Activated CD4-positive, alpha-beta T cell treated with anti-CD3 and anti-CD28 coated beads for 36 hours (primary cell): ENCODE data around the gene FBXW4. TPM values are rescaled to one million over a fixed set of nuclear protein-coding genes. Genes with fewer than 3 reads are reported as not detected.

ENCODE experiments used
- ATAC-seq: fragments of 200-7000 bp; cut with Tn5 transposase; one replicate; pipeline ENCODE4 v1.10.0; 2021; ENCODE audit warnings: mild to moderate bottlenecking, moderate library complexity
- CTCF ChIA-PET: fragments of 350-600 bp; sonication (Branson Sonifier 250); formaldehyde crosslinking; loops from one replicate; lab custom pipeline; 2021; ENCODE audit warnings: antibody characterized with exemption; lab: Charles Lee
- POLR2A ChIA-PET: fragments of 350-600 bp; sonication (Branson Sonifier 250); formaldehyde crosslinking; loops from one replicate; lab custom pipeline; 2021; ENCODE audit warnings: antibody characterized with exemption, inconsistent platforms; lab: Charles Lee
- DNase-seq: peaks from one replicate; pipeline ENCODE4 v3.0.0-alpha.2; 2020
- H3K27ac Mint-ChIP-seq: one replicate; pipeline ENCODE4 v1.8.0; 2021; ENCODE audit warnings: mixed read lengths
- H3K27me3 Mint-ChIP-seq: one replicate; pipeline ENCODE4 v1.8.0; 2021; ENCODE audit warnings: mixed read lengths
- H3K36me3 Mint-ChIP-seq: one replicate; pipeline ENCODE4 v1.8.0; 2021; ENCODE audit warnings: low read depth, mixed read lengths
- H3K4me1 Mint-ChIP-seq: one replicate; pipeline ENCODE4 v1.8.0; 2021; ENCODE audit warnings: mixed read lengths
- H3K4me3 Mint-ChIP-seq: one replicate; pipeline ENCODE4 v1.8.0; 2021; ENCODE audit warnings: mild to moderate bottlenecking, moderate library complexity, mixed read lengths
- H3K9me3 Mint-ChIP-seq: one replicate; pipeline ENCODE4 v1.8.0; 2021; ENCODE audit warnings: low read depth, mixed read lengths
- intact Hi-C, 2 experiments: fragments of 100-400 bp; cut with DNase I in 1 of 2; cut with micrococcal nuclease in 1 of 2; formaldehyde crosslinking; loops; one replicate each; pipeline versions ENCODE4 v1.14.2 to v1.15.1; 2022 to 2024; cut with DNase I, micrococcal nuclease
- total RNA-seq, 2 experiments: library from RNA; stranded (reverse); gene quantifications; one replicate each; pipeline ENCODE4 v1.2.3, GENCODE V29; 2021

Gene FBXW4
- total RNA-seq, 2 experiments from 2014 or later, result 34.7 to 36.3 TPM

DNA sequence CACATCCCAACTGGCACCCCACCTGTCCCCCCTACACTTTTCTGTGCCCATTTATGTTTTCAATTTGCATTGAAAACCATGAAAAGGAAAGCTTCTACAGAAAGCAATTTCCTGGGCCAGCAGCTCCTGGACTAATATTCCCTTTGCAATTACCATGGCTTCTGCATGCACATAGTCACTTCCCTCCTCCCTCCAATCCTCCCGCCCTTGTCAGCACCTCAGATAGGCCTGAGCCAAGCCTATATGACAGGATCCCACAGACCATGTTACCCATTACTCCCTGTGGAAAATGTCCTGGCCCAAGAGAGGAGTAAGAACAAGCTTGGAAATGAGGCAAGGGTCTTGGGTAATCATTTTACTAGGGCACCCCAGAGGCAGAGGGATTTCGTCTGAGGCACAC, 38.1 kb downstream of the FBXW4 start:
- CTCF ChIA-PET, result interaction anchor here (0.6 to 1.3 kb wide), 4 partner anchors 54 to 747 kb away, joined by 3 read pairs; no protein-coding TSS in a partner anchor
- Mint-ChIP-seq H3K4me1 (no peaks in the 10 kb centered on the region), H3K27me3 (no peaks in the 10 kb centered on the region), H3K36me3 (peaks cover 27% of the 10 kb centered on the region), H3K9me3 (no peaks in the 10 kb centered on the region), H3K4me3 (no peak overlapping the region), H3K27ac (no peak overlapping the region)
- POLR2A ChIA-PET, result no interaction called here
- intact Hi-C loops, result no loop called here
- DNase-seq (no peak), ATAC-seq (no peak)

GRCh38 chr10:101655570-101655969, 39.4 kb downstream of the FBXW4 start:
- Mint-ChIP-seq H3K36me3 (peaks cover 23% of the 10 kb centered on the region), H3K27me3 (no peaks in the 10 kb centered on the region), H3K27ac (no peak overlapping the region), H3K4me1 (no peaks in the 10 kb centered on the region), H3K9me3 (no peaks in the 10 kb centered on the region), H3K4me3 (no peak overlapping the region)
- POLR2A ChIA-PET, result no interaction called here
- no peak for DNase-seq
- intact Hi-C loops, result no loop called here
- CTCF ChIA-PET, result interaction anchor here (0.5 to 1.3 kb wide), 2 partner anchors 15 to 745 kb away, joined by 3 read pairs; no protein-coding TSS in a partner anchor
- ATAC-seq, result no peak

- DNase-seq (no peak), ATAC-seq (no peak)
- intact Hi-C loops, result no loop called here
- Mint-ChIP-seq H3K4me3 (no peak overlapping the region), H3K36me3 (peaks cover 28% of the 10 kb centered on the region), H3K27ac (no peak overlapping the region), H3K4me1 (no peaks in the 10 kb centered on the region), H3K9me3 (no peaks in the 10 kb centered on the region), H3K27me3 (no peaks in the 10 kb centered on the region)
- ChIA-PET CTCF (interaction anchor here (1.1 kb wide), 1 partner anchor 29 kb away, joined by 3 read pairs; no protein-coding TSS in a partner anchor), POLR2A (no interaction called here)
These were observed 41.4 kb downstream of the FBXW4 start for GRCh38 chr10:101653536-101653935.

GRCh38 chr10:101651336-101651735, 43.6 kb downstream of the FBXW4 start:
- H3K4me1 Mint-ChIP-seq, result no peaks in the 10 kb centered on the region
- CTCF ChIA-PET, result no interaction called here
- no peaks in the 10 kb centered on the region for H3K9me3 Mint-ChIP-seq
- H3K27ac Mint-ChIP-seq, result no peak overlapping the region
- H3K27me3 Mint-ChIP-seq, result no peaks in the 10 kb centered on the region
- POLR2A ChIA-PET, result no interaction called here
- no peak for ATAC-seq
- H3K4me3 Mint-ChIP-seq, result no peak overlapping the region
- intact Hi-C loops, result no loop called here
- H3K36me3 Mint-ChIP-seq, result peaks cover 23% of the 10 kb centered on the region
- no peak for DNase-seq

DNA sequence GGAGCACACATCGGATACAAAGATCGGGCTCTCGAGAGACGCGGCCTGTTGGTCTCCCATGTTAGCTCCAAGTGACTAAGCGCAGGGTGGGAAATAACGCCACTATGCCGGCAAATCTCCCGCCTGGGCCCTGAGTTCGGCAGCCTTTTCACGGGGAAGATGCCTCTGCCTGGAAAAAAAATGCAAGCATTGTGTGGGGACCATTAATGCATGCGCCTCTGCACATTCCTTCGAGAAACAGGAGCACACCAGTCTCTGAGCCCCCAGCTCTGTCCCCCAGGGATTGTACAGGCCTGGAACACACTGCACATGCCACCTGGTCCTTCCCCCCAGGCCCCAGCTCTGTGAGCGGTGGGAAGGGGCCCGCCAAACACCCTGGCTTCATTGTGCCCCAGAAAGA, 44.1 kb downstream of the FBXW4 start:
- H3K36me3 Mint-ChIP-seq, result peaks cover 23% of the 10 kb centered on the region
- H3K4me3 Mint-ChIP-seq, result no peak overlapping the region
- ChIA-PET POLR2A (no interaction called here), CTCF (no interaction called here)
- ATAC-seq, result no peak
- no peaks in the 10 kb centered on the region for H3K27me3 Mint-ChIP-seq
- DNase-seq, result no peak
- H3K4me1 Mint-ChIP-seq, result no peaks in the 10 kb centered on the region
- intact Hi-C loops, result no loop called here
- no peak overlapping the region for H3K27ac Mint-ChIP-seq
- no peaks in the 10 kb centered on the region for H3K9me3 Mint-ChIP-seq

GRCh38 chr10:101649525-101650085, 45.4 kb downstream of the FBXW4 start:
- H3K27ac Mint-ChIP-seq, result no peak overlapping the region
- H3K4me1 Mint-ChIP-seq, result no peaks in the 10 kb centered on the region
- H3K4me3 Mint-ChIP-seq, result no peak overlapping the region
- H3K36me3 Mint-ChIP-seq, result peaks cover 19% of the 10 kb centered on the region
- no peaks in the 10 kb centered on the region for H3K9me3 Mint-ChIP-seq
- no peaks in the 10 kb centered on the region for H3K27me3 Mint-ChIP-seq
- POLR2A ChIA-PET, result interaction anchor here (0.6 kb wide), 1 partner anchor 104 kb away, joined by 3 read pairs; no protein-coding TSS in a partner anchor
- ATAC-seq (no peak), DNase-seq (no peak)
- CTCF ChIA-PET, result interaction anchor here (0.8 kb wide), 1 partner anchor 12 kb away, joined by 3 read pairs; no protein-coding TSS in a partner anchor
- intact Hi-C loops, result no loop called here

DNA sequence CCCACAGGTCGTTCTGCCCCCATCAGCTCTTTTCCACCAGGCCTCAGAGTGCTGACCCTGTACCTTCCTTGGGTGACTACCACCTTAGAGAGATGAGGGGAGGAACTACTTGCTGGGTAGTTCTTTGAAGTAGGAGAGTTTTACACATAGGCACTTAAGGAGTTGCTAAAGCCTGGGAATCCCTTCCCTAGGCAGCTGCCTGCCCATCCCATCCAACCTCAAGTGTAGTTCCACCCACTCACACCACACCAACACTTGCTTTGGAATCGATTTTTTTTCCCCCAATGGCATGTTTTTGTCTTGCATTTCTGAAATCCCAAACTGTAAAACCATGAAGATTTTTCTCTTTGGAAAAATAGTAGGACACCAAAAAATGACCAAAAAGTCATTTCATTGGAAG, 47.7 kb downstream of the FBXW4 start:
- ATAC-seq (no peak), DNase-seq (no peak)
- Mint-ChIP-seq H3K27me3 (no peaks in the 10 kb centered on the region), H3K4me3 (no peak overlapping the region), H3K4me1 (peaks cover 2% of the 10 kb centered on the region), H3K27ac (no peak overlapping the region), H3K36me3 (peaks cover 23% of the 10 kb centered on the region), H3K9me3 (no peaks in the 10 kb centered on the region)
- ChIA-PET POLR2A (no interaction called here), CTCF (interaction anchor here (0.8 kb wide), 1 partner anchor 44 kb away, joined by 4 read pairs; no protein-coding TSS in a partner anchor)
- intact Hi-C loops, result loop anchor here in 1 of 2 experiments (2.0 kb wide), 1 partner anchor 20 kb away; no protein-coding TSS in a partner anchor

DNA sequence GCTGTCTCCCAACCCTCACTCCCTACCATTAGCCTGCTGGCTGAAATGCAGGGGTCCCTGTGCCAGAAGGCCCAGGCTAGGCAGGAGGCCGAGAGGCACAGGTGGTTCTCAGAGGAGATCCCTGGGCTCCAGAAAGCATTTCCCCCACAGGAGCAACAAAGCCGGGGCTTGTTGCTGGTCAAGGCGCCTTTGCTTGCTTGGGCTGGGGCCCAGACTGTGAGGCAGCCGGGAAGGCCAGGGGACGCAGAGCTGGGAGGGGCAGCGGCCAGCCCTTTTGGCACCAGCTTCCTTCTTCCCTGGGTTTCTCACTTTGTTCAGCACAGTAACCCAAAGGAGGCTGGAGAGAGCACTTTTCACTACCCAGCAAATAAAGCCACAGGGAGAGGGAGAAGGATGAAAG, 48.6 kb downstream of the FBXW4 start:
- DNase-seq (no peak), ATAC-seq (no peak)
- CTCF ChIA-PET, result no interaction called here
- POLR2A ChIA-PET, result no interaction called here
- Mint-ChIP-seq H3K4me1 (peaks cover 2% of the 10 kb centered on the region), H3K9me3 (no peaks in the 10 kb centered on the region), H3K36me3 (peaks cover 22% of the 10 kb centered on the region), H3K27ac (no peak overlapping the region), H3K4me3 (no peak overlapping the region), H3K27me3 (no peaks in the 10 kb centered on the region)
- intact Hi-C loops, result loop anchor here in 1 of 2 experiments (2.0 kb wide), 1 partner anchor 20 kb away; no protein-coding TSS in a partner anchor

- intact Hi-C loops, result loop anchor here in 1 of 2 experiments (2.0 kb wide), 1 partner anchor 19 kb away; no protein-coding TSS in a partner anchor
- Mint-ChIP-seq H3K27me3 (no peaks in the 10 kb centered on the region), H3K27ac (no peak overlapping the region), H3K4me1 (peaks cover 2% of the 10 kb centered on the region), H3K4me3 (no peak overlapping the region), H3K9me3 (no peaks in the 10 kb centered on the region), H3K36me3 (peaks cover 23% of the 10 kb centered on the region)
- DNase-seq (no peak), ATAC-seq (no peak)
- ChIA-PET POLR2A (no interaction called here), CTCF (interaction anchor here (0.7 kb wide), 1 partner anchor 39 kb away, joined by 3 read pairs; no protein-coding TSS in a partner anchor)
These were observed 49.3 kb downstream of the FBXW4 start for GRCh38 chr10:101645659-101646058.

- Mint-ChIP-seq H3K27ac (no peak overlapping the region), H3K4me3 (no peak overlapping the region), H3K9me3 (no peaks in the 10 kb centered on the region), H3K27me3 (no peaks in the 10 kb centered on the region), H3K36me3 (peaks cover 25% of the 10 kb centered on the region), H3K4me1 (peaks cover 2% of the 10 kb centered on the region)
- intact Hi-C loops, result no loop called here
- DNase-seq, result no peak
- no peak for ATAC-seq
- CTCF ChIA-PET, result interaction anchor here (0.7 to 2.2 kb wide), 2 partner anchors 41 to 334 kb away, joined by 3 to 7 read pairs; no protein-coding TSS in a partner anchor
- POLR2A ChIA-PET, result interaction anchor here (0.5 kb wide), 1 partner anchor 1090 kb away, joined by 5 read pairs; no protein-coding TSS in a partner anchor
These were observed 51.0 kb downstream of the FBXW4 start for GRCh38 chr10:101644002-101644401.

GRCh38 chr10:101643546-101643945, 51.4 kb downstream of the FBXW4 start:
- ChIA-PET CTCF (interaction anchor here (2.2 kb wide), 1 partner anchor 41 kb away, joined by 7 read pairs; no protein-coding TSS in a partner anchor), POLR2A (no interaction called here)
- DNase-seq (no peak), ATAC-seq (no peak)
- H3K4me3 Mint-ChIP-seq, result no peak overlapping the region
- no peak overlapping the region for H3K27ac Mint-ChIP-seq
- intact Hi-C loops, result no loop called here
- H3K9me3 Mint-ChIP-seq, result no peaks in the 10 kb centered on the region
- peaks cover 23% of the 10 kb centered on the region for H3K36me3 Mint-ChIP-seq
- H3K4me1 Mint-ChIP-seq, result peaks cover 2% of the 10 kb centered on the region
- H3K27me3 Mint-ChIP-seq, result no peaks in the 10 kb centered on the region
